Muscle of leg (tissue), 11 donors: ENCODE results near the gene COL4A6. TPM values are rescaled to one million over a fixed set of nuclear protein-coding genes. Genes with fewer than 3 reads are reported as not detected.

Experiments used
- DNase-seq: peaks from one replicate; pipeline ENCODE4 v3.0.0; 2013
- H3K27ac ChIP-seq: one replicate; pipeline ENCODE4 v1.5.1; 2013; ENCODE audit warnings: mild to moderate bottlenecking, low read length, control low read depth
- H3K27me3 ChIP-seq: one replicate; pipeline ENCODE4 v1.6.1; 2013; ENCODE audit warnings: low read length; ENCODE audit not compliant: control insufficient read depth, insufficient read depth
- H3K36me3 ChIP-seq: one replicate; pipeline ENCODE4 v1.6.1; 2013; ENCODE audit warnings: low read length; ENCODE audit not compliant: control insufficient read depth, insufficient read depth
- H3K4me1 ChIP-seq: one replicate; pipeline ENCODE4 v1.6.1; 2013; ENCODE audit warnings: low read length; ENCODE audit not compliant: control insufficient read depth, insufficient read depth
- H3K4me3 ChIP-seq: one replicate; pipeline ENCODE4 v1.5.1; 2013; ENCODE audit warnings: low read length, control low read depth
- H3K9me3 ChIP-seq: replicated peaks from 2 replicates; pipeline ENCODE4 v1.6.1; 2013; ENCODE audit warnings: low read depth, low read length; ENCODE audit not compliant: control insufficient read depth
- WGBS: methylation state at CpG from one replicate; pipeline ENCODE4 v1.1.5; 2013; ENCODE audit warnings: missing lambda C conversion rate; ENCODE audit not compliant: insufficient coverage; 5-methylcytosine and 5-hydroxymethylcytosine counted together
- polyA plus RNA-seq, 8 donors: library from polyadenylated mRNA; unstranded; fragments of 120-200 nt; gene quantifications; one replicate each; pipeline versions ENCODE4 v1.2.1 to v1.2.3, GENCODE V29; 2013; ENCODE audit warnings: inconsistent platforms in 1 of 8, low replicate concordance in 1 of 8; ENCODE audit not compliant: insufficient read length in 8 of 8, insufficient read depth in 1 of 8
- total RNA-seq: library from RNA; stranded (reverse); fragments of 120-200 nt; gene quantifications from one replicate; pipeline ENCODE4 v1.2.4, GENCODE V29; 2013

Gene COL4A6
- total and polyA plus RNA-seq, 9 donors, result 1.6 to 3.5 (median 1.9) TPM

GRCh38 chrX:108292053-108292452, 146.2 kb downstream of the COL4A6 start:
- Histone ChIP-seq H3K4me1 (no peaks in the 10 kb centered on the region), H3K36me3 (no peaks in the 10 kb centered on the region), H3K9me3 (peaks cover 2% of the 10 kb centered on the region), H3K27ac (no peak overlapping the region), H3K27me3 (peaks cover 2% of the 10 kb centered on the region), H3K4me3 (no peak overlapping the region)
- WGBS, result no CpG with 5 or more reads among the region's 3 CpGs
- no peak for DNase-seq

DNA sequence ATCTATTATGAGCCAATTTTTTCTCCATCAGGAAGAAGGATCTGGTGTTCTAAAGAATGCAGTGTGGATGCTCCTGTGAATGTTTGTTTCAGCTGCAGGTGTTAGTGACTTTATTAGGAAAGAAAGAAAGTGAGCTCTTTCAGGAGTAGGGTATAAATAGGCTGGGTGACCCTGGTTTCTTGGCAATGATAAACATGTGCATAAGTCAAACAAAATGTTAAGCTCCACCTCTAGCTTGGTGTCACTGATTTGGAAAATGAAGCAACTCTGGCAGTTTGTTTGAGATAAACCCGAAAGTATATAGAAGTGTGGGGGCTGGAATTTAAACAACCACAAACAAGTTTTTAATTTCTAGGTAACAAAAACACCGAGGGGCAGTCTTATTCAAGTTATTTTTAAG, 152.3 kb downstream of the COL4A6 start:
- Histone ChIP-seq H3K9me3 (no peaks in the 10 kb centered on the region), H3K27me3 (peaks cover 9% of the 10 kb centered on the region), H3K4me1 (no peaks in the 10 kb centered on the region), H3K4me3 (no peak overlapping the region), H3K27ac (no peak overlapping the region), H3K36me3 (no peaks in the 10 kb centered on the region)
- DNase-seq, result no peak
- no CpG with 5 or more reads among the region's 2 CpGs for WGBS

GRCh38 chrX:108285356-108285755, 152.9 kb downstream of the COL4A6 start:
- Histone ChIP-seq H3K4me1 (no peaks in the 10 kb centered on the region), H3K9me3 (no peaks in the 10 kb centered on the region), H3K27ac (no peak overlapping the region), H3K4me3 (no peak overlapping the region), H3K27me3 (peaks cover 9% of the 10 kb centered on the region), H3K36me3 (no peaks in the 10 kb centered on the region)
- DNase-seq, result peak; percentile 25
- 65% methylated on average over 2 of the region's 2 CpGs for WGBS

- peaks cover 6% of the 10 kb centered on the region for H3K27me3 ChIP-seq
- no peaks in the 10 kb centered on the region for H3K4me1 ChIP-seq
- no peaks in the 10 kb centered on the region for H3K9me3 ChIP-seq
- no peak for DNase-seq
- no peak overlapping the region for H3K27ac ChIP-seq
- WGBS, result no CpG with 5 or more reads among the region's 4 CpGs
- no peak overlapping the region for H3K4me3 ChIP-seq
- no peaks in the 10 kb centered on the region for H3K36me3 ChIP-seq
Measured at GRCh38 chrX:108275732-108276131, 162.5 kb downstream of the COL4A6 start.

- Histone ChIP-seq H3K4me1 (no peaks in the 10 kb centered on the region), H3K27me3 (peaks cover 12% of the 10 kb centered on the region)
- no CpG with 5 or more reads among the region's 2 CpGs for WGBS
Measured at GRCh38 chrX:108271397-108271787, 166.8 kb downstream of the COL4A6 start.

GRCh38 chrX:108270739-108271396, 167.4 kb downstream of the COL4A6 start:
- DNase-seq, result no peak
- Histone ChIP-seq H3K27me3 (peaks cover 12% of the 10 kb centered on the region), H3K27ac (no peak overlapping the region), H3K4me3 (no peak overlapping the region), H3K4me1 (no peaks in the 10 kb centered on the region), H3K9me3 (no peaks in the 10 kb centered on the region), H3K36me3 (no peaks in the 10 kb centered on the region)
- WGBS, result no CpG with 5 or more reads among the region's 6 CpGs

More at GRCh38 chrX:108271397-108271787, 166.8 kb downstream of the COL4A6 start:
- H3K27ac ChIP-seq, result no peak overlapping the region
- no peak overlapping the region for H3K4me3 ChIP-seq
- no peaks in the 10 kb centered on the region for H3K36me3 ChIP-seq
- H3K9me3 ChIP-seq, result no peaks in the 10 kb centered on the region
- DNase-seq, result no peak

DNA sequence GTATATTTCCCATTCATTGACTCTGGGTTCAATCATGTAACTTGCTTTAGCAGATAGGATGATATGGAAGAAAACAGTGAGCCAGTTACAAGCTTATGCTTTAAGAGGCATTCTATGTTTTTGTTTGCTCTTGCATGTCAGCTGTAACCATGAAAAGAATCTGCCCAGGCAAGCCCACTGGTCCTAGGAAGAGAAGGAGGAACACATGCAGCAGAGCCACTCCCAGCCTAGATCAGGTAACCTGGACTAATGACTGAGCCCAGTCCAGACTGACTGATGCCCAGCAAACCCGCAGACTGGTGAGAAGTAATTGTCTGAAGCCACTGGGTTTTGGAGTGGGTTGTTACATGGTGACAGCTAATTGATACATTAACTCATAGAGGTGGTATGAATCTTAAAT, 167.9 kb downstream of the COL4A6 start:
- DNase-seq, result no peak
- 71% methylated on average over 1 of the region's 1 CpG for WGBS
- H3K9me3 ChIP-seq, result no peaks in the 10 kb centered on the region
- H3K27me3 ChIP-seq, result peaks cover 12% of the 10 kb centered on the region
- no peaks in the 10 kb centered on the region for H3K4me1 ChIP-seq
- no peak overlapping the region for H3K4me3 ChIP-seq
- H3K27ac ChIP-seq, result no peak overlapping the region
- H3K36me3 ChIP-seq, result no peaks in the 10 kb centered on the region

- no peaks in the 10 kb centered on the region for H3K9me3 ChIP-seq
- no peak overlapping the region for H3K27ac ChIP-seq
- H3K36me3 ChIP-seq, result no peaks in the 10 kb centered on the region
- DNase-seq, result no peak
- no peaks in the 10 kb centered on the region for H3K4me1 ChIP-seq
- H3K4me3 ChIP-seq, result no peak overlapping the region
- peaks cover 9% of the 10 kb centered on the region for H3K27me3 ChIP-seq
- WGBS, result 50% methylated on average over 1 of the region's 4 CpGs
Measured at GRCh38 chrX:108268434-108269080, 169.7 kb downstream of the COL4A6 start.

DNA sequence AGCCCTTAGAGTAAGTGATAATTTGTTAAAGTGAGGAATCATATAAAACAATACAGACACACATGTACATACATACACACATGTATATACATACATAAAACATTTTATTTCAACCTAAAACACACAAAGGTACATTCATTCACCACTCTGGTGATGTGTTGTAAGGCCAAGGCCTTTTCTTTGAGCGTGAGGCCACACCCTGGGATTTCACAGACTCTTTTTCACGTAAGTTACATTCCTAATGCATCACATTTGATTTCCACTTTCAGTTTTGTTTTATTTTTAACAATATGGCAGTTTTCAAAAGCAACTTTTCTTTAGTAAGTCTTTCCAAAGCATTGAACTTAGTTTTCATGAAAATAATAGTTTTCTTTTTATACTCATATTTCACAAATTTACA, 170.7 kb downstream of the COL4A6 start:
- no peak overlapping the region for H3K27ac ChIP-seq
- H3K36me3 ChIP-seq, result no peaks in the 10 kb centered on the region
- no peaks in the 10 kb centered on the region for H3K4me1 ChIP-seq
- no CpG with 5 or more reads among the region's 2 CpGs for WGBS
- H3K9me3 ChIP-seq, result no peaks in the 10 kb centered on the region
- no peak for DNase-seq
- no peak overlapping the region for H3K4me3 ChIP-seq
- peaks cover 9% of the 10 kb centered on the region for H3K27me3 ChIP-seq

DNA sequence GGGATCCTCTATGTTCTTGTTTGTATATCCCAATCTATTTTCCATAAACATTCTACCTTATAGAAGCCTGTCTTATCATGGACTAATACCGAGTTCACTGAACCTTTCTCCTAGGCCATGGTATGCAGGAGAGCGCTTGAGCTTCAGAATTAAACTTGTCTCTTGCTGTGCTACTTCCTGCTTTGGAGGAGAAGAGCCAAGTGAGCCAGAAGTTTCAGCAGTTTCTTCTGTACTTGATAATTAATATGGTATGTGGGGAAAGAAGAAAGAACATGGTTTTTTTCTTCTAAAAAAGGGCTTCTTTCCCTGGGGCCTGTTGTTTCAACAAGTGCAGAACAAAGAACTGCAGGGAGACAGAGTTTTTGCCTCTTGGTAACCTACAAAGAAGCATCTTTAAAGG, 173.8 kb downstream of the COL4A6 start:
- no CpG with 5 or more reads among the region's 2 CpGs for WGBS
- no peaks in the 10 kb centered on the region for H3K9me3 ChIP-seq
- no peaks in the 10 kb centered on the region for H3K4me1 ChIP-seq
- no peak overlapping the region for H3K4me3 ChIP-seq
- H3K27me3 ChIP-seq, result peaks cover 7% of the 10 kb centered on the region
- H3K36me3 ChIP-seq, result no peaks in the 10 kb centered on the region
- no peak overlapping the region for H3K27ac ChIP-seq
- no peak for DNase-seq
